ENCODE results near the gene RBM42. TPM values are rescaled to one million over a fixed set of nuclear protein-coding genes. Genes with fewer than 3 reads are reported as not detected.
"Not testable (repeated sequence)": the region's sequence is repeated elsewhere in the genome, so short reads cannot be mapped to it uniquely, and the experiment has no call there.

Gene RBM42, protein sequence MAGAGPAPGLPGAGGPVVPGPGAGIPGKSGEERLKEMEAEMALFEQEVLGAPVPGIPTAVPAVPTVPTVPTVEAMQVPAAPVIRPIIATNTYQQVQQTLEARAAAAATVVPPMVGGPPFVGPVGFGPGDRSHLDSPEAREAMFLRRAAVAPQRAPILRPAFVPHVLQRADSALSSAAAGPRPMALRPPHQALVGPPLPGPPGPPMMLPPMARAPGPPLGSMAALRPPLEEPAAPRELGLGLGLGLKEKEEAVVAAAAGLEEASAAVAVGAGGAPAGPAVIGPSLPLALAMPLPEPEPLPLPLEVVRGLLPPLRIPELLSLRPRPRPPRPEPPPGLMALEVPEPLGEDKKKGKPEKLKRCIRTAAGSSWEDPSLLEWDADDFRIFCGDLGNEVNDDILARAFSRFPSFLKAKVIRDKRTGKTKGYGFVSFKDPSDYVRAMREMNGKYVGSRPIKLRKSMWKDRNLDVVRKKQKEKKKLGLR
- 21.1 TPM for polyA plus RNA-seq (2012; ENCODE audit: missing spikeins)

DNA sequence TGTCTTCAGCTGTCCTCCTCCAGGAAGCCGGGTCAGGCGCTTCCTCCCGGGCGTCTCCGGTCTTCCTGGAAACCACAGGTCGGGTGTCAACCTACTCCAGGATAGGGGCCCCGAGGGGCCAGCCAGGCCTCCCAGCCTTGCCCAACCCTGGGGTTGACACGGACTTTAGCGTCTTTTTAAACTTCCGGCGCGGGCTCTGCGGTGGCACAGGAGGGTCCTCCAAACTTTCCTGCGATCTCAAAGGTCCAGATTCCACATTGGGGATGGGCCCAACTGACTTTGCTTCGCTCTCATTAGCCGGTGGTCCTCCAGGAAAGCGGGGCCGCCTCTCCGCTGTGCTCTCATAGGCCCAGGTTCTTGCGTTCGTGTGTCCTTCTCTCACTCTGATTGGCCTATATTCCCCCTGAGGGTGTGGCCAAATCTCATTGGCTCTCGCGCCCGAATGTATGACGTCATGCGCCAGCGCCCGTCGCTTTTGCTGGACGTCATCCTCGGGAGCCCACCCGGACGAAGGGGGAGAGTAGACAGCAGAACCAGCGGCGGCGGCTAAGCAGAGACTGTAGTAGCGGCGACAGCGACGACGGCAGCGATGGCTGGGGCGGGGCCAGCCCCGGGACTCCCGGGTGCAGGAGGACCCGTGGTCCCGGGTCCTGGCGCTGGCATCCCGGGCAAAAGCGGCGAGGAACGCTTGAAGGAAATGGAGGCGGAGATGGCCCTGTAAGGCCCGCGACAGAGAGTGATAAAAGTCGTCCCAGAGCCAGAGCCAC lies at the start of gene RBM42:
Gene RBM42 (plus strand): TSS at position 472 of the 767 bp plus-strand sequence. CDS start 118 bp downstream, at position 590.
- TF ChIP-seq TAF1 (IDR thresholded peaks at IDR 0.05; ENCODE audit: borderline replicate concordance, low read depth, low read length): 0 out of 2 replicates have a peak, but pooled peaks have one; percentile 19
- TF ChIP-seq POLR2AphosphoS5 (IDR thresholded peaks at IDR 0.05; ENCODE audit: low read depth, low read length): peak; percentile 45; the same call in 1 of the 2 replicates
- peak; percentile 68 for TF ChIP-seq POLR2A (IDR thresholded peaks at IDR 0.05; ENCODE audit: low read depth, low read length)
- FAIRE-seq (peak; percentile 100), DNase-seq (ENCODE audit: insufficient read length) (peak; percentile 96)

GRCh38 chr19:35582760-35583159 lies 46.1 kb upstream of the RBM42 start:
- DNase-seq (ENCODE audit: insufficient read length): no peak
- no peak for FAIRE-seq
- TF ChIP-seq POLR2AphosphoS5 (IDR thresholded peaks at IDR 0.05; ENCODE audit: low read depth, low read length) (no peak), TAF1 (IDR thresholded peaks at IDR 0.05; ENCODE audit: borderline replicate concordance, low read depth, low read length) (no peak), POLR2A (IDR thresholded peaks at IDR 0.05; ENCODE audit: low read depth, low read length) (no peak)

- DNase-seq (ENCODE audit: insufficient read length) (no peak), FAIRE-seq (no peak)
- TF ChIP-seq POLR2AphosphoS5 (IDR thresholded peaks at IDR 0.05; ENCODE audit: low read depth, low read length) (no peak), POLR2A (IDR thresholded peaks at IDR 0.05; ENCODE audit: low read depth, low read length) (no peak), TAF1 (IDR thresholded peaks at IDR 0.05; ENCODE audit: borderline replicate concordance, low read depth, low read length) (no peak)
Measured at GRCh38 chr19:35585848-35586247, 43.0 kb upstream of the RBM42 start, which contains the start of gene PMIS2. Gene PMIS2, plus strand, starts transcription at chr19:35586173. Its CDS starts 87 bp downstream, at chr19:35586260.

DNA sequence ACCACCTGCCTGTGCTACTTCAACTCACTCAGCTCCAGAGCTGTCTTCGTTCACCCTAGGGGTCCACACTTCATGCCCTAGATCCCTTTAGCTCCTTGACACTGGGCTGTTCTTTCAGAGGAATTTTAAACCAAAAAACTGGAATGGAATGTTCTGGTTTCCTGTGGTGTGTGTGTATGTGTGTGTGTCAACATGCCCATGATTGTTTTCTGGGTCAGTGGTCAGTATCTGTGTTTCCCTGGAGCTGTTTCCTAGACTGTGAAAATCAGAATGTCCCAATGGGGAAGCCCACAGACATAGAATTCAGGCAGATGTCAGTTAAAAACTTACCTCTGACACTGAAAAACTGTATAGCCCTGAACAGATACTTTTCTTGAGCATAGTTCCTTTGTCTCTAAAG lies 41.5 kb upstream of the RBM42 start:
- FAIRE-seq (no peak), DNase-seq (ENCODE audit: insufficient read length) (no peak)
- TF ChIP-seq TAF1 (IDR thresholded peaks at IDR 0.05; ENCODE audit: borderline replicate concordance, low read depth, low read length) (no peak), POLR2A (IDR thresholded peaks at IDR 0.05; ENCODE audit: low read depth, low read length) (no peak), POLR2AphosphoS5 (IDR thresholded peaks at IDR 0.05; ENCODE audit: low read depth, low read length) (no peak)

GRCh38 chr19:35590875-35591274 lies 38.0 kb upstream of the RBM42 start:
- FAIRE-seq (no peak), DNase-seq (ENCODE audit: insufficient read length) (no peak)
- TF ChIP-seq TAF1 (IDR thresholded peaks at IDR 0.05; ENCODE audit: borderline replicate concordance, low read depth, low read length) (no peak), POLR2A (IDR thresholded peaks at IDR 0.05; ENCODE audit: low read depth, low read length) (no peak), POLR2AphosphoS5 (IDR thresholded peaks at IDR 0.05; ENCODE audit: low read depth, low read length) (no peak)

DNA sequence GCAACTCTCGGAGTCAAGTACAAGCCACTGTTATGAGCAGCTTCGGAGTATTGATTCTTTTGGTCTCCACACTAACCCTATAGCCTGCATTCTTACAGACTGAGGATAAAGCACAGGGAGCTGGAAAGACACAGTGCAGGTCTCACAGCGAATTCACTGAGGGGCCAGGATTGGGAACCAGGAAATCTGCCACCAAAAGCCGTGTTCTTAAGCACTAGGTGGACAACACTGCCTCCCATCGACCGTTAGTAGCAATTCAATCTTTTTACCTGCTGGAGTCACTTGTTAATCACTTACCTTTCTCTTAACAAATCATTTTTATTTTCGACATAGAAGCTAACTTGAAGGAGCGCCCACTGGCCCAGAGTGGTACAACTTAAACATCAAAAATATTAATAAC lies 36.6 kb upstream of the RBM42 start:
- FAIRE-seq (peak; percentile 48), DNase-seq (ENCODE audit: insufficient read length) (no peak)
- no peak for TF ChIP-seq POLR2A (IDR thresholded peaks at IDR 0.05; ENCODE audit: low read depth, low read length)
- TF ChIP-seq POLR2AphosphoS5 (IDR thresholded peaks at IDR 0.05; ENCODE audit: low read depth, low read length): no peak
- TF ChIP-seq TAF1 (IDR thresholded peaks at IDR 0.05; ENCODE audit: borderline replicate concordance, low read depth, low read length): no peak

- FAIRE-seq; DNase-seq (ENCODE audit: insufficient read length): not testable (repeated sequence)
Measured at GRCh38 chr19:35595026-35595425, 33.8 kb upstream of the RBM42 start.

DNA sequence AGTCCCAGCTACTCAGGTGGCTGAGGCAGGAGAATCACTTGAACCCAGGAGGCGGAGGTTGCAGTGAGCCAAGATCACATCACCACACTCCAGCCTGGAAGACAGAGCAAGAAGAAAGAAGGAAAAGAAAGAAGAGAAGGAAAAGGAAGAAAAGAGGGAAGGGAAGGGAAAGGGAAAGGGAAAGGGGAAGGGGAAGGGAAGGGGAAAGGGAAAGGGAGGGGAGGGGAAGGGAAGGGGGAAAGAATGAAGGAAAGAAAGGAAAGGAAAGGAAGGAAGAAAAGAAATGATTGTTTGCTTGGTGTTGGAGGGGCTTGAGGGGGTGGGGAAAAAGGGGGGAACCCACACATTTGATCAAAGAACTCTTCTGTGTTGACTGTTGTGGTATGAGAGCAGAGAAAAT lies 32.9 kb upstream of the RBM42 start:
- DNase-seq (ENCODE audit: insufficient read length) (no peak), FAIRE-seq (no peak)
- TF ChIP-seq TAF1 (IDR thresholded peaks at IDR 0.05; ENCODE audit: borderline replicate concordance, low read depth, low read length) (no peak), POLR2A (IDR thresholded peaks at IDR 0.05; ENCODE audit: low read depth, low read length) (no peak), POLR2AphosphoS5 (IDR thresholded peaks at IDR 0.05; ENCODE audit: low read depth, low read length) (no peak)

GRCh38 chr19:35596366-35596999 lies 32.4 kb upstream of the RBM42 start:
- DNase-seq (ENCODE audit: insufficient read length) (peak; percentile 57), FAIRE-seq (no peak)
- TF ChIP-seq TAF1 (IDR thresholded peaks at IDR 0.05; ENCODE audit: borderline replicate concordance, low read depth, low read length) (no peak), POLR2AphosphoS5 (IDR thresholded peaks at IDR 0.05; ENCODE audit: low read depth, low read length) (no peak), POLR2A (IDR thresholded peaks at IDR 0.05; ENCODE audit: low read depth, low read length) (no peak)

GRCh38 chr19:35601971-35602370 lies 26.9 kb upstream of the RBM42 start:
- DNase-seq (ENCODE audit: insufficient read length): no peak
- FAIRE-seq: no peak
- TF ChIP-seq TAF1 (IDR thresholded peaks at IDR 0.05; ENCODE audit: borderline replicate concordance, low read depth, low read length) (no peak), POLR2AphosphoS5 (IDR thresholded peaks at IDR 0.05; ENCODE audit: low read depth, low read length) (no peak), POLR2A (IDR thresholded peaks at IDR 0.05; ENCODE audit: low read depth, low read length) (no peak)

- FAIRE-seq; DNase-seq (ENCODE audit: insufficient read length): not testable (repeated sequence)
Measured at GRCh38 chr19:35604436-35604835, 24.4 kb upstream of the RBM42 start.

DNA sequence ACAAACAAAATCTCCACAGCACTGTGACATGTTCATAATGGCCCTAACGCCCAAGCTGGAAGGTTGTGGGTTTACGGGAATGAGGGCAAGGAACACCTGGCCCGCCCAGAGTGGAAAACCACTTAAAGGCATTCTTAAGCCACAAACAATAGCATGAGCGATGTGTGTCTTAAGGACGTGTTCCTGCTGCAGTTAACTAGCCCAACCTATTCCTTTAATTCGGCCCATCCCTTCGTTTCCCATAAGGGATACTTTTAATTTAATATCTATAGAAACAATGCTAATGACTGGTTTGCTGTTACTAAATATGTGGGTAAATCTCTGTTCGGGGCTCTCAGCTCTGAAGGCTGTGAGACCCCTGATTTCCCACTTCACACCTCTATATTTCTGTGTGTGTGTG lies 21.7 kb upstream of the RBM42 start:
- DNase-seq (ENCODE audit: insufficient read length); FAIRE-seq: not testable (repeated sequence)
